Suprapubic skin (tissue), 3 donors: ENCODE results near the gene FANK1.

Experiments used
- CTCF ChIP-seq, 2 donors: fragments of 200-600 bp in 1 of 2; fragments of 450-650 bp in 1 of 2; sonication (generic) in 1 of 2; IDR thresholded peaks; one replicate each; pipeline ENCODE4 v1.5.1; 2016 to 2019; ENCODE audit warnings: antibody characterized with exemption in 2 of 2, mild to moderate bottlenecking in 1 of 2, moderate library complexity in 1 of 2
- EP300 ChIP-seq: sonication (generic); formaldehyde crosslinking; IDR thresholded peaks from one replicate; pipeline ENCODE4 v1.6.1; 2017; ENCODE audit warnings: antibody characterized with exemption
- POLR2A ChIP-seq, 2 donors: fragments of 450-650 bp; IDR thresholded peaks; one replicate each; pipeline ENCODE4 v1.6.1; 2017; ENCODE audit warnings: antibody characterized with exemption in 2 of 2, mild to moderate bottlenecking in 2 of 2, moderate library complexity in 2 of 2

GRCh38 chr10:125994601-125995000, 98.2 kb downstream of the FANK1 start:
- TF ChIP-seq CTCF (IDR thresholded peaks at IDR 0.05) (no peak), EP300 (no peak), POLR2A (IDR thresholded peaks at IDR 0.05) (no peak)
